Left lung (tissue), 10 donors: ENCODE results near the gene KLC1. TPM values are rescaled to one million over a fixed set of nuclear protein-coding genes. Genes with fewer than 3 reads are reported as not detected.
"Not testable (repeated sequence)": the region's sequence is repeated elsewhere in the genome, so short reads cannot be mapped to it uniquely, and the experiment has no call there.

Source experiments
- ATAC-seq: fragments of 200-7000 bp; cut with Tn5 transposase; one replicate; pipeline ENCODE4 v1.9.1; 2020; ENCODE audit warnings: moderate library complexity
- DNase-seq, 4 donors: peaks; one replicate each; pipeline ENCODE4 v3.0.0-alpha.2; 2013 to 2020
- H3K27ac ChIP-seq, 2 donors: fragments of 200-600 bp; sonication (generic) in 1 of 2; one replicate each; pipeline versions ENCODE4 v1.5.0 to v1.8.0; 2020 to 2021
- H3K27me3 ChIP-seq, 2 donors: fragments of 200-600 bp; sonication (generic) in 1 of 2; one replicate each; pipeline versions ENCODE4 v1.5.0 to v1.8.0; 2020 to 2021
- H3K36me3 ChIP-seq, 2 donors: fragments of 200-600 bp; sonication (generic) in 1 of 2; one replicate each; pipeline versions ENCODE4 v1.5.0 to v1.8.0; 2020 to 2021
- H3K4me1 ChIP-seq, 2 donors: fragments of 200-600 bp; one replicate each; pipeline ENCODE4 v1.8.0; 2021
- H3K4me3 ChIP-seq, 2 donors: fragments of 200-600 bp; sonication (generic) in 1 of 2; one replicate each; pipeline versions ENCODE4 v1.5.0 to v1.8.0; 2020 to 2021; ENCODE audit warnings: mild to moderate bottlenecking in 1 of 2
- H3K9me3 ChIP-seq, 2 donors: fragments of 200-600 bp; sonication (generic) in 1 of 2; one replicate each; pipeline versions ENCODE4 v1.5.0 to v1.8.0; 2020 to 2021
- CTCF ChIP-seq, 2 donors: fragments of 200-600 bp; sonication (generic) in 1 of 2; IDR thresholded peaks; one replicate each; pipeline versions ENCODE4 v1.5.0 to v1.8.0; 2021; ENCODE audit warnings: antibody characterized with exemption in 2 of 2
- intact Hi-C, 2 donors: fragments of 100-400 bp; cut with DNase I; formaldehyde crosslinking; loops; one replicate each; pipeline versions ENCODE4 v1.11.2 to v1.14.2; 2022
- polyA plus RNA-seq, 6 donors: library from polyadenylated mRNA; unstranded; fragments of 120-200 nt; gene quantifications; one replicate each; pipeline ENCODE4 v1.2.1, GENCODE V29; 2013; ENCODE audit not compliant: insufficient read length in 6 of 6
- total RNA-seq, 2 donors: library from RNA; stranded (reverse); fragmentation: NEBNext Ultra II Directional; extraction: Animal tissue kit (Norgen Biotek cat#: 25700); gene quantifications; one replicate each; pipeline ENCODE4 v1.2.1, GENCODE V29; 2021
- donor health status: DM: no; HTN: yes; CAD: no.
- donor health status: DM: no; HTN: no; CAD: no.

Gene KLC1
- total and polyA plus RNA-seq, 8 donors = 126 to 185 (median 156) TPM

- TF ChIP-seq CTCF (IDR thresholded peaks at IDR 0.05) = no peak
- intact Hi-C loops = no loop called here
- Histone ChIP-seq H3K4me3 (no peak overlapping the region), H3K27ac (no peak overlapping the region), H3K9me3 (no peaks in the 10 kb centered on the region), H3K27me3 (no peaks in the 10 kb centered on the region), H3K36me3 (peaks cover 0 to 92% of the 10 kb centered on the region in 2 donors), H3K4me1 (no peaks in the 10 kb centered on the region)
- ATAC-seq (no peak), DNase-seq (no peak)
Observed at GRCh38 chr14:103687712-103688111, 58.7 kb downstream of the KLC1 start.

- no peak for TF ChIP-seq CTCF (IDR thresholded peaks at IDR 0.05)
- ATAC-seq = no peak
- Histone ChIP-seq H3K9me3 (no peaks in the 10 kb centered on the region), H3K27ac (no peak overlapping the region), H3K4me1 (peaks cover 0 to 4% of the 10 kb centered on the region in 2 donors), H3K4me3 (no peak overlapping the region), H3K27me3 (no peaks in the 10 kb centered on the region), H3K36me3 (peaks cover 0 to 92% of the 10 kb centered on the region in 2 donors)
- intact Hi-C loops = no loop called here
- no peak for DNase-seq
Observed at GRCh38 chr14:103688441-103688840, 59.4 kb downstream of the KLC1 start.

- Histone ChIP-seq H3K27ac (no peak overlapping the region), H3K36me3 (peaks cover 0 to 92% of the 10 kb centered on the region in 2 donors)
- DNase-seq = peak in 3 of 4 donors; percentile 63 to 82 (median 69)
Observed at GRCh38 chr14:103688906-103689902, 60.2 kb downstream of the KLC1 start.

GRCh38 chr14:103690332-103690731, 61.3 kb downstream of the KLC1 start:
- no peak overlapping the region for H3K27ac ChIP-seq
- ATAC-seq (no peak), DNase-seq (no peak)
- H3K4me1 ChIP-seq = peaks cover 2 to 10% of the 10 kb centered on the region in 2 donors
- H3K9me3 ChIP-seq = no peaks in the 10 kb centered on the region
- H3K36me3 ChIP-seq = peaks cover 0 to 90% of the 10 kb centered on the region in 2 donors
- H3K4me3 ChIP-seq = no peak overlapping the region
- intact Hi-C loops = loop anchor here in 1 of 2 donors (10.0 kb wide), 1 partner anchor 116 kb away; no protein-coding TSS in a partner anchor
- H3K27me3 ChIP-seq = no peaks in the 10 kb centered on the region
- TF ChIP-seq CTCF (IDR thresholded peaks at IDR 0.05) = no peak

More at GRCh38 chr14:103688906-103689902, 60.2 kb downstream of the KLC1 start:
- Histone ChIP-seq H3K4me3 (no peak overlapping the region), H3K9me3 (no peaks in the 10 kb centered on the region), H3K4me1 (peaks cover 2 to 10% of the 10 kb centered on the region in 2 donors), H3K27me3 (no peaks in the 10 kb centered on the region)
- no peak for TF ChIP-seq CTCF (IDR thresholded peaks at IDR 0.05)
- peak; percentile 73 for ATAC-seq
- intact Hi-C loops = no loop called here

- Histone ChIP-seq H3K36me3 (peaks cover 0 to 88% of the 10 kb centered on the region in 2 donors), H3K4me1 (peaks cover 2 to 17% of the 10 kb centered on the region in 2 donors)
- H3K27me3 ChIP-seq, H3K4me3 ChIP-seq, DNase-seq, ATAC-seq, H3K9me3 ChIP-seq, H3K27ac ChIP-seq: not testable (repeated sequence)
- intact Hi-C loops = loop anchor here in 1 of 2 donors (10.0 kb wide), 1 partner anchor 117 kb away; no protein-coding TSS in a partner anchor
Observed at GRCh38 chr14:103691655-103692054, 62.6 kb downstream of the KLC1 start.
